ENCODE data around the gene DAGLB.

GRCh38 chr7:6465862-6466261, 18.1 kb upstream of the DAGLB start:
- TF ChIP-seq, protein P1, sequence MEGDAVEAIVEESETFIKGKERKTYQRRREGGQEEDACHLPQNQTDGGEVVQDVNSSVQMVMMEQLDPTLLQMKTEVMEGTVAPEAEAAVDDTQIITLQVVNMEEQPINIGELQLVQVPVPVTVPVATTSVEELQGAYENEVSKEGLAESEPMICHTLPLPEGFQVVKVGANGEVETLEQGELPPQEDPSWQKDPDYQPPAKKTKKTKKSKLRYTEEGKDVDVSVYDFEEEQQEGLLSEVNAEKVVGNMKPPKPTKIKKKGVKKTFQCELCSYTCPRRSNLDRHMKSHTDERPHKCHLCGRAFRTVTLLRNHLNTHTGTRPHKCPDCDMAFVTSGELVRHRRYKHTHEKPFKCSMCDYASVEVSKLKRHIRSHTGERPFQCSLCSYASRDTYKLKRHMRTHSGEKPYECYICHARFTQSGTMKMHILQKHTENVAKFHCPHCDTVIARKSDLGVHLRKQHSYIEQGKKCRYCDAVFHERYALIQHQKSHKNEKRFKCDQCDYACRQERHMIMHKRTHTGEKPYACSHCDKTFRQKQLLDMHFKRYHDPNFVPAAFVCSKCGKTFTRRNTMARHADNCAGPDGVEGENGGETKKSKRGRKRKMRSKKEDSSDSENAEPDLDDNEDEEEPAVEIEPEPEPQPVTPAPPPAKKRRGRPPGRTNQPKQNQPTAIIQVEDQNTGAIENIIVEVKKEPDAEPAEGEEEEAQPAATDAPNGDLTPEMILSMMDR (IDR thresholded peaks at IDR 0.05; ENCODE audit: low read depth, low read length, poor library complexity, severe bottlenecking): no peak
- no peak for TF ChIP-seq EZH2phosphoT487 (IDR thresholded peaks at IDR 0.05; ENCODE audit: borderline replicate concordance, low read length)
